Measurements from ENCODE around the gene GDI1.

The GDI1 gene

GRCh38 chrX:154459832-154460231 lies 22.9 kb downstream of the GDI1 start:
- no peak for DNase-seq (ENCODE audit: low read depth, low spot score)

GRCh38 chrX:154460326-154460725 lies 23.4 kb downstream of the GDI1 start:
- DNase-seq (ENCODE audit: low read depth, low spot score): no peak

GRCh38 chrX:154462396-154462795 lies 25.4 kb downstream of the GDI1 start:
- no peak for DNase-seq (ENCODE audit: low read depth, low spot score)

- DNase-seq (ENCODE audit: low read depth, low spot score): no peak
Measured at GRCh38 chrX:154463611-154464220, 26.8 kb downstream of the GDI1 start.

GRCh38 chrX:154464806-154465365 lies 27.9 kb downstream of the GDI1 start:
- no peak for DNase-seq (ENCODE audit: low read depth, low spot score)

GRCh38 chrX:154465601-154466000 lies 28.6 kb downstream of the GDI1 start:
- no peak for DNase-seq (ENCODE audit: low read depth, low spot score)

- DNase-seq (ENCODE audit: low read depth, low spot score): no peak
Measured at GRCh38 chrX:154466036-154466435, 29.1 kb downstream of the GDI1 start.

- no peak for DNase-seq (ENCODE audit: low read depth, low spot score)
Measured at GRCh38 chrX:154466907-154467306, 30.0 kb downstream of the GDI1 start.

GRCh38 chrX:154467556-154467955 lies 30.6 kb downstream of the GDI1 start:
- DNase-seq (ENCODE audit: low read depth, low spot score): no peak

- DNase-seq (ENCODE audit: low read depth, low spot score): no peak
Measured at GRCh38 chrX:154468217-154468616, 31.3 kb downstream of the GDI1 start.

GRCh38 chrX:154469114-154469513 lies 32.2 kb downstream of the GDI1 start:
- DNase-seq (ENCODE audit: low read depth, low spot score): no peak

- DNase-seq (ENCODE audit: low read depth, low spot score): no peak
Measured at GRCh38 chrX:154469880-154470279, 32.9 kb downstream of the GDI1 start.

- no peak for DNase-seq (ENCODE audit: low read depth, low spot score)
Measured at GRCh38 chrX:154470434-154470833, 33.5 kb downstream of the GDI1 start.

- DNase-seq (ENCODE audit: low read depth, low spot score): no peak
Measured at GRCh38 chrX:154470914-154471568, 34.1 kb downstream of the GDI1 start.

- no peak for DNase-seq (ENCODE audit: low read depth, low spot score)
Measured at GRCh38 chrX:154471839-154472684, 35.1 kb downstream of the GDI1 start.

- no peak for DNase-seq (ENCODE audit: low read depth, low spot score)
Measured at GRCh38 chrX:154472685-154473632, 36.0 kb downstream of the GDI1 start.

GRCh38 chrX:154473683-154474082 lies 36.7 kb downstream of the GDI1 start:
- DNase-seq (ENCODE audit: low read depth, low spot score): no peak

- DNase-seq (ENCODE audit: low read depth, low spot score): no peak
Measured at GRCh38 chrX:154476821-154477220, 39.9 kb downstream of the GDI1 start.

GRCh38 chrX:154477891-154478477 lies 41.0 kb downstream of the GDI1 start:
- no peak for DNase-seq (ENCODE audit: low read depth, low spot score)

GRCh38 chrX:154478728-154479622 lies 42.0 kb downstream of the GDI1 start, which contains the start of gene LAGE3:
Gene LAGE3, minus strand, starts transcription at chrX:154479281. Its CDS starts 366 bp downstream, at chrX:154478915.
- DNase-seq (ENCODE audit: low read depth, low spot score): peak; percentile 74

Measured in brain pericyte (primary cell).